ENCODE results near the gene MPPED1.

GRCh38 chr22:43478621-43479300 is 66.9 kb downstream of the MPPED1 start:
- TF ChIP-seq CTCF (IDR thresholded peaks at IDR 0.05) (no peak), POLR2AphosphoS5 (IDR thresholded peaks at IDR 0.05) (no peak), POLR2A (IDR thresholded peaks at IDR 0.05) (no peak)

All from suprapubic skin (tissue), 4 donors.